GM12878 (cell line): Measurements from ENCODE around the gene WTAP. TPM values are rescaled to one million over a fixed set of nuclear protein-coding genes. Genes with fewer than 3 reads are reported as not detected.

Experiments
- ATF7 ChIP-seq: fragments of 450-650 bp; IDR thresholded peaks from 2 replicates; pipeline ENCODE4 v1.6.1; 2016; ENCODE audit warnings: low read depth, mild to moderate bottlenecking
- BMI1 ChIP-seq: fragments of 450-650 bp; IDR thresholded peaks from 2 replicates; pipeline ENCODE4 v1.6.1; 2016; ENCODE audit warnings: mild to moderate bottlenecking, moderate library complexity, borderline replicate concordance
- CEBPZ ChIP-seq: fragments of 150-350 bp; IDR thresholded peaks from 2 replicates; pipeline ENCODE4 v1.6.1; 2016; ENCODE audit warnings: low read depth, low read length
- EP300 ChIP-seq, 2 experiments: fragments of 150-350 bp in 1 of 2; IDR thresholded peaks; 2 replicates each; pipeline ENCODE4 v1.6.1; 2011 to 2012; ENCODE audit warnings: low read depth in 2 of 2, low read length in 2 of 2, borderline replicate concordance in 1 of 2, improper control_type of control experiment in 1 of 2, inconsistent platforms in 1 of 2; ENCODE audit not compliant: control insufficient read depth in 1 of 2
- FOXM1 ChIP-seq: IDR thresholded peaks from 2 replicates; pipeline ENCODE4 v1.6.1; 2012; ENCODE audit warnings: low read depth, mild to moderate bottlenecking, inconsistent platforms, low read length, moderate library complexity
- GABPA ChIP-seq: IDR thresholded peaks from 2 replicates; pipeline ENCODE4 v1.6.1; 2014; ENCODE audit warnings: antibody characterized with exemption, low read depth, mild to moderate bottlenecking, inconsistent platforms
- IKZF2 ChIP-seq, 2 experiments: fragments of 450-650 bp; IDR thresholded peaks; 2 replicates each; pipeline ENCODE4 v1.6.1; 2017; ENCODE audit warnings: mild to moderate bottlenecking in 2 of 2, moderate library complexity in 2 of 2
- MXI1 ChIP-seq: fragments of 150-350 bp; IDR thresholded peaks from 2 replicates; pipeline ENCODE4 v1.6.1; 2011; ENCODE audit warnings: low read depth, mild to moderate bottlenecking, inconsistent platforms, low read length, improper control_type of control experiment
- NBN ChIP-seq: fragments of 450-650 bp; IDR thresholded peaks from 2 replicates; pipeline ENCODE4 v1.6.1; 2016
- PAX5 ChIP-seq: IDR thresholded peaks from 2 replicates; pipeline ENCODE4 v1.6.1; 2011; ENCODE audit warnings: low read depth, low read length, borderline replicate concordance
- POLR2A ChIP-seq: IDR thresholded peaks from 2 replicates; pipeline ENCODE4 v1.6.1; 2011; ENCODE audit warnings: low read depth, mild to moderate bottlenecking, low read length
- SIN3A ChIP-seq: IDR thresholded peaks from 2 replicates; pipeline ENCODE4 v1.6.1; 2012; ENCODE audit warnings: low read depth, low read length, improper control_type of control experiment
- SMAD5 ChIP-seq: IDR thresholded peaks from 2 replicates; pipeline ENCODE4 v1.6.1; 2016; ENCODE audit warnings: antibody characterized with exemption, low read depth
- SPI1 ChIP-seq: IDR thresholded peaks from 2 replicates; pipeline ENCODE4 v1.6.1; 2011; ENCODE audit warnings: low read depth, mild to moderate bottlenecking, low read length, moderate library complexity, borderline replicate concordance; ENCODE audit not compliant: insufficient read depth
- ZNF217 ChIP-seq: fragments of 450-650 bp; IDR thresholded peaks from 2 replicates; pipeline ENCODE4 v1.6.1; 2017; ENCODE audit warnings: antibody characterized with exemption, mild to moderate bottlenecking
- polyA plus RNA-seq, 11 experiments: library from polyadenylated mRNA; depleted of rRNA in 4 of 11; unstranded in 6 of 11; stranded (reverse) in 5 of 11; fragments of >200 nt; fragmentation: Nextera tagmentation in 4 of 11; fragmentation: Illumina TruSeq in 1 of 11; extraction: Ambion mirVana in 4 of 11; extraction: Trizol in 1 of 11; gene quantifications; 1 replicate in 1 of 11; 2 replicates in 10 of 11; pipeline versions ENCODE4 v1.2.1 to v1.2.3, GENCODE V29; 2011 to 2016; ENCODE audit warnings: inconsistent platforms in 2 of 11, missing spikeins in 2 of 11, low read depth in 1 of 11
- total RNA-seq, 4 experiments: library from RNA; depleted of rRNA in 3 of 4; stranded (reverse); fragments of >200 nt in 3 of 4; fragmentation: Illumina TruSeq in 1 of 4; extraction: Trizol in 1 of 4; gene quantifications; 2 replicates each; pipeline versions ENCODE4 v1.2.1 to v1.2.3, GENCODE V29; 2013 to 2021
- TF ChIP-seq, protein P1 (sequence below): IDR thresholded peaks from 2 replicates; pipeline ENCODE4 v1.6.1; 2012; ENCODE audit warnings: improper control_type of control experiment, low read depth, low read length; ENCODE audit not compliant: insufficient replicate concordance
- TF ChIP-seq, protein P2 (sequence below): fragments of 450-650 bp; IDR thresholded peaks from 2 replicates; pipeline ENCODE4 v1.6.1; 2018; ENCODE audit warnings: mild to moderate bottlenecking, low read depth, moderate library complexity; ENCODE audit not compliant: partially characterized antibody

WTAP gene
- total and polyA plus RNA-seq, 10 of the 15 experiments (the other 5 are each of a cell fraction or from before 2014, with no cell fraction given): 38.7 to 132 (median 83.1) TPM

GRCh38 chr6:159790956-159791598 is 63.8 kb downstream of the WTAP start (continued):
- TF ChIP-seq, protein P1, sequence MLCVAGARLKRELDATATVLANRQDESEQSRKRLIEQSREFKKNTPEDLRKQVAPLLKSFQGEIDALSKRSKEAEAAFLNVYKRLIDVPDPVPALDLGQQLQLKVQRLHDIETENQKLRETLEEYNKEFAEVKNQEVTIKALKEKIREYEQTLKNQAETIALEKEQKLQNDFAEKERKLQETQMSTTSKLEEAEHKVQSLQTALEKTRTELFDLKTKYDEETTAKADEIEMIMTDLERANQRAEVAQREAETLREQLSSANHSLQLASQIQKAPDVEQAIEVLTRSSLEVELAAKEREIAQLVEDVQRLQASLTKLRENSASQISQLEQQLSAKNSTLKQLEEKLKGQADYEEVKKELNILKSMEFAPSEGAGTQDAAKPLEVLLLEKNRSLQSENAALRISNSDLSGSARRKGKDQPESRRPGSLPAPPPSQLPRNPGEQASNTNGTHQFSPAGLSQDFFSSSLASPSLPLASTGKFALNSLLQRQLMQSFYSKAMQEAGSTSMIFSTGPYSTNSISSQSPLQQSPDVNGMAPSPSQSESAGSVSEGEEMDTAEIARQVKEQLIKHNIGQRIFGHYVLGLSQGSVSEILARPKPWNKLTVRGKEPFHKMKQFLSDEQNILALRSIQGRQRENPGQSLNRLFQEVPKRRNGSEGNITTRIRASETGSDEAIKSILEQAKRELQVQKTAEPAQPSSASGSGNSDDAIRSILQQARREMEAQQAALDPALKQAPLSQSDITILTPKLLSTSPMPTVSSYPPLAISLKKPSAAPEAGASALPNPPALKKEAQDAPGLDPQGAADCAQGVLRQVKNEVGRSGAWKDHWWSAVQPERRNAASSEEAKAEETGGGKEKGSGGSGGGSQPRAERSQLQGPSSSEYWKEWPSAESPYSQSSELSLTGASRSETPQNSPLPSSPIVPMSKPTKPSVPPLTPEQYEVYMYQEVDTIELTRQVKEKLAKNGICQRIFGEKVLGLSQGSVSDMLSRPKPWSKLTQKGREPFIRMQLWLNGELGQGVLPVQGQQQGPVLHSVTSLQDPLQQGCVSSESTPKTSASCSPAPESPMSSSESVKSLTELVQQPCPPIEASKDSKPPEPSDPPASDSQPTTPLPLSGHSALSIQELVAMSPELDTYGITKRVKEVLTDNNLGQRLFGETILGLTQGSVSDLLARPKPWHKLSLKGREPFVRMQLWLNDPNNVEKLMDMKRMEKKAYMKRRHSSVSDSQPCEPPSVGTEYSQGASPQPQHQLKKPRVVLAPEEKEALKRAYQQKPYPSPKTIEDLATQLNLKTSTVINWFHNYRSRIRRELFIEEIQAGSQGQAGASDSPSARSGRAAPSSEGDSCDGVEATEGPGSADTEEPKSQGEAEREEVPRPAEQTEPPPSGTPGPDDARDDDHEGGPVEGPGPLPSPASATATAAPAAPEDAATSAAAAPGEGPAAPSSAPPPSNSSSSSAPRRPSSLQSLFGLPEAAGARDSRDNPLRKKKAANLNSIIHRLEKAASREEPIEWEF: no peak
- TF ChIP-seq, protein P2, sequence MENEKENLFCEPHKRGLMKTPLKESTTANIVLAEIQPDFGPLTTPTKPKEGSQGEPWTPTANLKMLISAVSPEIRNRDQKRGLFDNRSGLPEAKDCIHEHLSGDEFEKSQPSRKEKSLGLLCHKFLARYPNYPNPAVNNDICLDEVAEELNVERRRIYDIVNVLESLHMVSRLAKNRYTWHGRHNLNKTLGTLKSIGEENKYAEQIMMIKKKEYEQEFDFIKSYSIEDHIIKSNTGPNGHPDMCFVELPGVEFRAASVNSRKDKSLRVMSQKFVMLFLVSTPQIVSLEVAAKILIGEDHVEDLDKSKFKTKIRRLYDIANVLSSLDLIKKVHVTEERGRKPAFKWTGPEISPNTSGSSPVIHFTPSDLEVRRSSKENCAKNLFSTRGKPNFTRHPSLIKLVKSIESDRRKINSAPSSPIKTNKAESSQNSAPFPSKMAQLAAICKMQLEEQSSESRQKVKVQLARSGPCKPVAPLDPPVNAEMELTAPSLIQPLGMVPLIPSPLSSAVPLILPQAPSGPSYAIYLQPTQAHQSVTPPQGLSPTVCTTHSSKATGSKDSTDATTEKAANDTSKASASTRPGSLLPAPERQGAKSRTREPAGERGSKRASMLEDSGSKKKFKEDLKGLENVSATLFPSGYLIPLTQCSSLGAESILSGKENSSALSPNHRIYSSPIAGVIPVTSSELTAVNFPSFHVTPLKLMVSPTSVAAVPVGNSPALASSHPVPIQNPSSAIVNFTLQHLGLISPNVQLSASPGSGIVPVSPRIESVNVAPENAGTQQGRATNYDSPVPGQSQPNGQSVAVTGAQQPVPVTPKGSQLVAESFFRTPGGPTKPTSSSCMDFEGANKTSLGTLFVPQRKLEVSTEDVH: no peak
- TF ChIP-seq ATF7 (no peak), BMI1 (no peak), FOXM1 (no peak), SPI1 (no peak; the same call in 1 of the 2 replicates), CEBPZ (no peak), EP300 (IDR thresholded peaks at IDR 0.05; ENCODE audit: borderline replicate concordance in 1 of 2, control insufficient read depth in 1 of 2, low read depth in 2 of 2, low read length in 2 of 2) (no peak), MXI1 (peak; percentile 29; the same call in 1 of the 2 replicates), ZNF217 (no peak), SMAD5 (no peak), PAX5 (0 out of 2 replicates have a peak, but pooled peaks have one; percentile 35), POLR2A (no peak), GABPA (no peak), SIN3A (0 out of 2 replicates have a peak, but pooled peaks have one; percentile 55), NBN (no peak), IKZF2 (IDR thresholded peaks at IDR 0.05) (no peak)
